NCI-H1092 treated with DMSO at 0.1 percent for 48 hours (cell line): ENCODE results near the gene BCL10.

Experiments used
- DNase-seq: peaks from one replicate; lab custom pipeline; 2025; lab: John Stamatoyannopoulos, UW

BCL10 gene

GRCh38 chr1:85220756-85221201, 55.7 kb downstream of the BCL10 start:
- no peak for DNase-seq

DNA sequence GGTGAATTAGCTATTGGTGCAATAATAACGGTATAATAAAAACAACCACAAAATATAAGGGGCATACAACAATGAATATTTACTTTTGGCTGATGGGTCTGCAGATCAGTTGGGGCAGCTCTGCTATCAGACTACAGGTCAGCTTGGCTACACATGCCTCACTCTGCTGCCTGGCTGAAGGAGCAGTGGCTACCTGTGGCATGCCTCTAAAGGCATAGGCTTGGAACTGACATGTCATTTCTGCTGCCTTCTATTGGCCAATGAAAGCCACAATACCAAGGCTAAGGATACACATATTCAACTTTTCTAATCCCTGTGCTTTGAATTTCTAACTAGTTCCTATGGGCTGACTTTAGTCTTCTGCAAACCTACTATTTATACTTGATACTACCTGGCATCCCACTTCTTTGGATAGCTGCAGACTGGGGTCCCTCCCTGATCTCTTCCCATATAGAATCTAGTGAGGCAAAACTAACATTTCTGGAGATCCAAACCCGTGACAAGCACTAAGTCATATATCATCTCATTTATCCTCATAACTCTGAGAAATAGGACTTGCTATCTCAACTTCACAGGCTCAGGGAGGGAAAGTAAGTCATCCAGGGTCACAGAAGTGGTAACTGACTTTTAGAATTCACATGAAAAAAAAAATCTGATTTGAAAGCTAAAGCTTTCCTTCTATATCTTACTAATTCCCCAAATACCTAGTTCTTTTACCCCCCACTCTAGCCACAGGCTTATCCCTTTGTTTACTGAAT, 56.4 kb downstream of the BCL10 start:
- DNase-seq: no peak

DNA sequence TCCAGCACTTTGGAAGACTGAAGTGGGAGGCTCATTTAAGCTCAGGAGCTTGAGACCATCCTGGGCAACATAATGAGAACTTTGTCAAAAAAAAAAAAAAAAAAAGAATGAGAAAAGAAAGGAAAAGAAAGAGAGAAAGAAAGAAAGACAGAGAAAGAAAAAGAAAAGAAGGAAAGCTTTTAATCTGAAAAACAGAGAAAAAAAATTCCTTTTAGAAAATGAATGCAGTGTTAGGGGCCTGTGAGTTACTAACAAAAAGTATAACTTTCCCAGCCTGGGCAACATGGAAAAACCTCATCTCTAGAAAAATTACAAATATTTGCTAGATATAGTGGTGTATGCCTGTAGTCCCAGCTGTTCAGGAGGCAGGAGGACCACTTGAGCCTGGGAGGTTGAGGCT, 59.7 kb downstream of the BCL10 start:
- DNase-seq: no peak
